ENCODE measurements around the gene REC114.
A peak's percentile ranks its signal among the peaks of the same experiment; 100 is the strongest.

REC114 gene

GRCh38 chr15:73585871-73586654, 143.1 kb downstream of the REC114 start:
- Histone ChIP-seq H3K36me3 (replicated peaks) (peaks cover 43% of the 10 kb centered on the region), H3K4me3 (ENCODE audit: low read depth, low read length) (no peak overlapping the region), H3K27ac (no peak overlapping the region), H3K27me3 (replicated peaks) (no peaks in the 10 kb centered on the region)
- DNase-seq = no peak
- in situ Hi-C loops (cut with HindIII; ENCODE audit: low pct_ligation_motif_present, low sequenced_read_pairs) = no loop called here
- no peak for TF ChIP-seq CTCF (IDR thresholded peaks at IDR 0.05; ENCODE audit: low read depth, low read length, missing control alignments)

GRCh38 chr15:73589766-73590165, 146.8 kb downstream of the REC114 start:
- Histone ChIP-seq H3K27ac (no peak overlapping the region), H3K4me3 (ENCODE audit: low read depth, low read length) (no peak overlapping the region), H3K36me3 (replicated peaks) (peaks cover 32% of the 10 kb centered on the region), H3K27me3 (replicated peaks) (no peaks in the 10 kb centered on the region)
- TF ChIP-seq CTCF (IDR thresholded peaks at IDR 0.05; ENCODE audit: low read depth, low read length, missing control alignments) = no peak
- in situ Hi-C loops (cut with HindIII; ENCODE audit: low pct_ligation_motif_present, low sequenced_read_pairs) = no loop called here
- DNase-seq = no peak

- no peak for TF ChIP-seq CTCF (IDR thresholded peaks at IDR 0.05; ENCODE audit: low read depth, low read length, missing control alignments)
- H3K4me3 ChIP-seq (ENCODE audit: low read depth, low read length) = no peak overlapping the region
- no peak for DNase-seq
- no peak overlapping the region for H3K27ac ChIP-seq
- H3K27me3 ChIP-seq (replicated peaks) = no peaks in the 10 kb centered on the region
- in situ Hi-C loops (cut with HindIII; ENCODE audit: low pct_ligation_motif_present, low sequenced_read_pairs) = no loop called here
- peaks cover 32% of the 10 kb centered on the region for H3K36me3 ChIP-seq (replicated peaks)
Measured at GRCh38 chr15:73590263-73590662, 147.3 kb downstream of the REC114 start.

- no peak for TF ChIP-seq CTCF (IDR thresholded peaks at IDR 0.05; ENCODE audit: low read depth, low read length, missing control alignments)
- no peak overlapping the region for H3K4me3 ChIP-seq (ENCODE audit: low read depth, low read length)
- H3K27me3 ChIP-seq (replicated peaks) = no peaks in the 10 kb centered on the region
- peak; percentile 36 for DNase-seq
- in situ Hi-C loops (cut with HindIII; ENCODE audit: low pct_ligation_motif_present, low sequenced_read_pairs) = no loop called here
- H3K36me3 ChIP-seq (replicated peaks) = peaks cover 14% of the 10 kb centered on the region
- no peak overlapping the region for H3K27ac ChIP-seq
Measured at GRCh38 chr15:73593304-73594074, 150.5 kb downstream of the REC114 start.

- no peak for DNase-seq
- no peak for TF ChIP-seq CTCF (IDR thresholded peaks at IDR 0.05; ENCODE audit: low read depth, low read length, missing control alignments)
- in situ Hi-C loops (cut with HindIII; ENCODE audit: low pct_ligation_motif_present, low sequenced_read_pairs) = no loop called here
Measured at GRCh38 chr15:73594109-73594508, 151.1 kb downstream of the REC114 start.

More at GRCh38 chr15:73594109-73594508, 151.1 kb downstream of the REC114 start:
- no peaks in the 10 kb centered on the region for H3K27me3 ChIP-seq (replicated peaks)
- no peak overlapping the region for H3K4me3 ChIP-seq (ENCODE audit: low read depth, low read length)
- H3K27ac ChIP-seq = no peak overlapping the region
- H3K36me3 ChIP-seq (replicated peaks) = peaks cover 8% of the 10 kb centered on the region
